ENCODE data around the gene KANK3.
"Not testable (repeated sequence)": the region's sequence is repeated elsewhere in the genome, so short reads cannot be mapped to it uniquely, and the experiment has no call there.

The KANK3 gene

DNA sequence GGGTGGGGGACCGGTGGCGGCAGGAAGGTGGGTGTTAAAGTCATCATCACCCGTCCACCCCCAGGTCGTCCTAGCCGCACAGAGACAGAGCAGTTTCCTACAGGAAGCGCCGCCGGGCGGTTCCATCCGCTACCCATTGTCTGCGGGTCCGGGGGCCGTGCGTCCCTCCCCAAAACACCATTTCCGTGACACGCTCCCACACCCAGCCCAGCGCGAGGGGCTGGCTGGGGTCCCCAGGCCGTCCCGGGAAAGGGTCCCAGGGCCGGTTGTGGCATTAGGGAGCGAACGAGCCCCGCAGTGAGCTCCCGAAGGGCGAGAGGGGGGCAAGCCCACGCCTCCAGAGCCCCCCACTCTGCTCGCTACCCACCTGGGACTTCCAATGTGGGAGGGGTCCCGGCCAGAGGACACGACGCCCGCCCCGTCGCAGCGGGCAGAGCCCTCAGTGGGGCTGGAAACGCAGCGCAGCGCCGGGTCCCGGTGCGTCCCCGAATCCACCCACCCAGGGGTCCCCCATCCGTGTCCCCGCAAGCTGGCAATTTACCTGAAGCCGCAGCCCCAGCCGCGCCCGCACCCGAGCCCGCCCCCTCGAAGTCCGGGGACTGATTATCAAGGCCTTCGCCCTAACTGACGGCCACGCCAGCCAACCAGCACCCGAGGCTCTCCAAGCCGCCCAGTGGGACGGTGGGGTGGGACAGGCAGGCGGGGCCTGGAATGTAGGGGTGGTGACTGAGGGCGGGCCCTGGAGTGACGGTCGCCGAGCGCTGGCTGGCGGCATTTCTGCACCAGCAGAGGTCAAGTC, at the start of gene KANK3:
KANK3 (minus strand) TSS at position 579 of the 799 bp plus-strand sequence. CDS start 5,434 bp downstream, outside the sequence.
- in situ Hi-C loops (cut with MboI; ENCODE audit: low sequenced_read_pairs): no loop called here

GRCh38 chr19:8392017-8392591, 49.0 kb upstream of the KANK3 start:
- in situ Hi-C loops (cut with MboI; ENCODE audit: low sequenced_read_pairs): no loop called here

GRCh38 chr19:8391198-8392016, 48.3 kb upstream of the KANK3 start:
- in situ Hi-C loops (cut with MboI; ENCODE audit: low sequenced_read_pairs): no loop called here

DNA sequence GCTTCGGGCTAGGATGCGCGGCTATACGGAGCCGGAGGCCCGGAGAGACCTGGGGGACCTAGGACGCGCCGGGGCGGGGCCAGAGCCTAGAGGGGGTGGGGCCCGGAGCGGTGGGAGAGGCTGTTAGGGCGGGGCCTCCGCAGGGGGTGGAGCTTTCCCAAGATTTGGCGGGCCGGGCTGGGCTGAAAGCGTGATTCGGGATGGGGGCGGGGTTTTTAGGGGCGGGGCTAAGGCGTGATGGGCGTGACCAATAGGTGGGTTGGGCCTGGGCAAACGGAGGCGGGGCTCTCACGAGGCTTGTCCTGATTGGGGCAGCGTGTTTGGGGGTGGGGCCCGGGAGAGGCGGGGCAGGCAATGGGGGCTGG, 47.5 kb upstream of the KANK3 start:
- in situ Hi-C loops (cut with MboI; ENCODE audit: low sequenced_read_pairs): no loop called here

- in situ Hi-C loops (cut with MboI; ENCODE audit: low sequenced_read_pairs): no loop called here
Observed at GRCh38 chr19:8389891-8390616, 47.0 kb upstream of the KANK3 start, which contains the start of gene RAB11B. Gene RAB11B, plus strand, starts transcription at chr19:8390360. Its CDS starts 57 bp downstream, at chr19:8390417.

DNA sequence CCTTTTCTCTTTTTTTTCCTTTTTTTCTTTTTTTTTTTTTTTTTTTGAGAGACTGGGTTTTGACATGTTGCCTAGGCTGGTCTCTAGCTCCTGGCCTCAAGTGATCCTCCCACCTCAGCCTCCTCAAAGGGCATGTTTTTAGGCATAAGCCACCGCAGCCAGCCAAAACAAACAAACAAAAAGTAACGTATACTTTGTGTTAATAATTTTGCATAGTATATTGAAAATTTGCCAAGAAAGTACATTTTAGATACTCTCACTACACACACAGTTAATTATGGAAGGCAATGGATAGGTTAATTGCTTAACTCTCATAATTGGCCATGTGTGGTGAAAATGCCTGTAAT, 45.5 kb upstream of the KANK3 start:
- in situ Hi-C loops (cut with MboI; ENCODE audit: low sequenced_read_pairs): no loop called here

DNA sequence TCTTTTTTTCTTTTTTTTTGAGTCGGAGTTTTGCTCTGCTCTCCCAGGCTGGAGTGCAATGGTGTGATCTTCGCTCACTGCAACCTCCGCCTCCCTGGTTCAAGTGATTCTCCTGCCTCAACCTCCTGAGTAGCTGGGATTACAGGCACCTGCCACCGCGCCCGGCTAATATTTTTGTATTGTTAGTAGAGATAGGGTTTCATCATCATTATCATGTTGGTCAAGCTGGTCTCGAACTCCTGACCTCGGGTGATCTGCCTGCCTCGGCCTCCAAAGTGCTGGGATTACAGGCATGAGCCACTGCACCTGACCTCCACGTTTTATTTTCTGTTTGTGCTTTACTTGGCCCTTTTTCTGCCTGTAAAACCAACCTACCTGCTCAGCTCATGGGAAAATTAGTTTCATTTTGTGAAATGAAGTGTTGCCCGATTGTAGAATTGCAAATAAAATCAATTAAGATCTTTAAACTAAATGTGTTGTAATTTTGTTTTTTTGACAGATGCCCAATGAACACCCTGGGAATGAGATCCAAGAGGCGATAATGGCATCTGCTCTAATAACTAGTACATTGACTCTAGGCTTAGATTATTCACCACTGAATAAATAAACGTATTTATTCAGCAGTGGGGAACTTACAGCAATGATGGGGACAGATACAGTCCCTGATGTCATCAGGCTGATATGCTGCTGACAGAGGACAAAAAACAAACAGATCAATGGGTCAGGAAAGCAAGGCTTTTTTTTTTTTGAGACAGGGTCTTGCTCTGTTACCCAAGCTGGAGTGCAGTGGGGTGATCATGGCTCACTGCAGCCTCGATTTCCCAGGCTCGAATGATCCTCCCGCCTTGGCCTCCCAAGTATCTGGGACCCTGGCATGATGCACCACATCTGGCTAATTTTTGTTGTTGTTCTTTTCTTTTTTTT, 44.9 kb upstream of the KANK3 start:
- in situ Hi-C loops (cut with MboI; ENCODE audit: low sequenced_read_pairs): no loop called here

GRCh38 chr19:8386990-8387389, 43.9 kb upstream of the KANK3 start:
- in situ Hi-C loops (cut with MboI; ENCODE audit: low sequenced_read_pairs): no loop called here

- in situ Hi-C loops (cut with MboI; ENCODE audit: low sequenced_read_pairs): not testable (repeated sequence)
Observed at GRCh38 chr19:8386419-8386818, 43.4 kb upstream of the KANK3 start.

DNA sequence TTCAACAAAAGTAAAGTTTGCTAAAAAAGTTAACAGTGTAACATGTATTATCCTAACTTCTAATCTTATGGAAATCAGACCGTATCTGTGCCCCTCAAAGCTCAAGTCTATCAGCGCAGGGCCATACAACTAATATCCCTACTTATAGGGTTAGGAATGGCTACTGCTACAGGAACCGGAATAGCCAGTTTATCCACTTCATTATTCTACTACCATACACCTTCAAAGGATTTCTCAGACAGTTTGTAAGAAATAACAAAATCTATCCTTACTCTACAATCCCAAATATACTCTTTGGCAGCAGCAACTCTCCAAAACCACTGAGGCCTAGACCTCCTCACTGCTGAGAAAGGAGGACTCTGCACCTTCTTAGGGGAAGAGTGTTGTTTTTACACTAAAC, 42.5 kb upstream of the KANK3 start:
- in situ Hi-C loops (cut with MboI; ENCODE audit: low sequenced_read_pairs): not testable (repeated sequence)

GRCh38 chr19:8385103-8385502, 42.0 kb upstream of the KANK3 start:
- in situ Hi-C loops (cut with MboI; ENCODE audit: low sequenced_read_pairs): not testable (repeated sequence)

DNA sequence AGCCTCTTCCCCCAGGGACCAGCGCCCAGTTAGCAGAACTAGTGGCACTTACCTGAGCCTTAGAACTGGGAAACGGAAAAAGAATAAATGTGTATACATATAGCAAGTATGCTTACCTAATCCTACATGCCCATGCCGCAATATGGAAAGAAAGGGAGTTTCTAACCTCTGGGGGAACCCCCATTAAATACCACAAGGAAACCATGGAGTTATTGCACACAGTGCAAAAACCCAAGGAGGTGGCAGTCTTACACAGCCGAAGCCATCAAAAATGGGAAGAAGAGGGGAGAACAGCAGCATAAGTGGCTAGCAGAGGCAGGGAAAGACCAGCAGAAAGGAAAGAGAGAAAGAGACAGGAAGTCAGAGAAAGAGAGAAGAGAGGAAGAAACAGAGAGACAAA, 41.5 kb upstream of the KANK3 start:
- in situ Hi-C loops (cut with MboI; ENCODE audit: low sequenced_read_pairs): not testable (repeated sequence)

GRCh38 chr19:8379156-8379891, 36.3 kb upstream of the KANK3 start:
- in situ Hi-C loops (cut with MboI; ENCODE audit: low sequenced_read_pairs): not testable (repeated sequence)

- in situ Hi-C loops (cut with MboI; ENCODE audit: low sequenced_read_pairs): no loop called here
Observed at GRCh38 chr19:8377598-8377997, 34.5 kb upstream of the KANK3 start.

- in situ Hi-C loops (cut with MboI; ENCODE audit: low sequenced_read_pairs): not testable (repeated sequence)
Observed at GRCh38 chr19:8376373-8376974, 33.4 kb upstream of the KANK3 start.

- in situ Hi-C loops (cut with MboI; ENCODE audit: low sequenced_read_pairs): not testable (repeated sequence)
Observed at GRCh38 chr19:8375766-8376165, 32.7 kb upstream of the KANK3 start.

GRCh38 chr19:8373867-8374813, 31.1 kb upstream of the KANK3 start:
- in situ Hi-C loops (cut with MboI; ENCODE audit: low sequenced_read_pairs): no loop called here

Data from HL-60/S4 treated with phorbol 12-myristate 13-acetate at 8.2 ng/mL for 4 days and 3 days (cell line).